Measurements from ENCODE around the gene APAF1.

Gene APAF1

DNA sequence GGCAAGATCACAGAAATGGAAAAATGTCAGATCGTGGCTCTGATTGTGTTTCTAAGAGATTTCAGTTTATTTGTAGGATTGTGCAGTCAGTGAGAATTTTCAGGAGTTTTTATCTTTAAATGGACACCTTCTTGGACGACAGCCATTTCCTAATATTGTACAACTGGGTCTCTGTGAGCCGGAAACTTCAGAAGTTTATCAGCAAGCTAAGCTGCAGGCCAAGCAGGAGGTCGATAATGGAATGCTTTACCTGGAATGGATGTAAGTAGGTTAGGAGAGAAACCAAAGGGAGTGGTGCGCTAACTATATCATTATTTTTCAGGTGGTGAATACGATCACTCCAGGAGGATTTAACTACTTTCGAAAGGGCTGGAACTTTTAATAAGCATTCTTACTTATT is 26.4 kb downstream of the APAF1 start:
- DNase-seq (ENCODE audit: low read depth), result no peak

DNA sequence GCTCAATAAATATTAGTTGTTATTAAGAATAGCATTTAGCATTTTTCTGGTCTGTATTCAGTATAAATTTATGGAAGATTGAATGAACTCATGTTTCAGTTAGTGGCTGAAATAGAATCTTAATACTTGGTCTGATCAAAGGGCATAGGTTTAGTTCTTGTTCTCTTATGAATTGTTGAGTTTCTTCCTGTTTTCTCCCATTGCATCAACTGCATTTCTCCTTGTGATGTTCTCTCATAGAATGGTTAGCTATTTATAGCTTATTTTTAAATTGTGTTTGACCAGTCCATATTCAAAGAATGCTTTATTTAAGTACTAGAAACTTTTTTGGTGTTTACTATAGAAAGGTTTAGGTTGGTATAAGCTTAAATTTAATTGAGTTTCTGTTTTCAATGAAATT is 29.8 kb downstream of the APAF1 start:
- no peak for DNase-seq (ENCODE audit: low read depth)

DNA sequence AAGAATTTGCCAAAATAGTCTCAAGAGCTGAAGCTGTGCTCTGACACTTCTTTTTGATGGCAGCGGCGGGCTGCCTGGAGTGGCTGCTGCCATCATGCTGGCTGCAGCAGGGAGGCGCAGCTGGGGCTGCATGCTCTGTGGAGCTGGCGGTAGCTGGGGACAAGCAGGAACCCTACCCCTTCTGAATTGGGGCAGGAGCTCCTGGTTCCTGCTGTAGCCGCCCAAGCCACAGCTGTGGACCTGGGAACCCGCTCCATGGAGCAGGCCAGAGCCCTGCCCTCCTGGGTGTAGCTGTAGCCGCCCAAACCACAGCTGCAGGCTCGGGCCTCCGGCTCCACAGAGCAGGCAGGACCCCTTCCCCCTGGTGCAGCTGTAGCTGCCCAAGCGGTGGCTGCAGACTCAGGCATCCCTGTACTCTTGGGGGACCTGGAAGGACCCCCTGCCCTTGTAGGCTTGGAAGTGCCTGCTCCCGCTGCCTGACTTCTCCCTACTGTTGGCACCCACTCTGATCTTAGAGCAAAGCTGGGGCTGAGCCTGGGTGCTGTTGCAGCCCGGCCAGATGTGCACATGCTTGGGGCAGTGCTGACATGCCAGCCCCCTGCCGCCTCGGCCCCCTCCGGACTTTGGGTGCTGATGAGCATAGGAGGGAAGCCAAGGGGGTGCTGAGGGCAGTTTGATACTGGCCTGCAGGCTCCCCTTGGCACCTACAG is 33.3 kb downstream of the APAF1 start:
- DNase-seq (ENCODE audit: low read depth), result no peak

DNA sequence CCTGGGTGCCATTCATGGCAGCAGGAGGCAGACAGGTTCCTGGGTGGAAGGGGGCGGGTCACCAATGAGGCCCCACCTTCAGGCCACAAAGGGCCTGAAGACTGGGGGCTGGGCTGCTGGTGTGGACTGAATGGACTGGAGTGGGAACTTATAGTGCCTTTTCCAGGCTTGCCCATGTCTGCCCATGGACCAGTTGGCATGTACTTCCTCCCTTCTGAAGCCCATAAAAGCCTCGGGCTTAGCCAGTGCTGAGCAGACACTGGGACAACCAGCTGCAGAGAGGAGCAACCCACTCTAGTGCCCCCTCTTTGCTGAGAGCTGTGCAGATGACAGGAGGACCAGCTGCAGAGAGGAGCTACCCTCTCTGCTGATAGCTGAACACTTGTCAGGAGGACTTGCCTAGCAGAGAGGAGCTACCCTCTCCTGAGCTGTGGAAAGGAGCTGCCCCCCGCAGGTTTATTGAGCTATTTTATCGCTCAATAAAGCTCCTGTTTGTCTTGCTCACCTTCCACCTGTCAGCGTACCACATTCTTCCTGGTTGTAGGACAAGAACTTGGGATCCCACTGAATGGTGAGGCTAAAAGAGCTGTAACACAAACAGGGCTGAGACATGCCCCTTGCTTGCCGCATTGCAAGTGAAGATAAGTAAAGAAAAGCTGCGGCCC is 34.0 kb downstream of the APAF1 start:
- DNase-seq (ENCODE audit: low read depth), result no peak

DNA sequence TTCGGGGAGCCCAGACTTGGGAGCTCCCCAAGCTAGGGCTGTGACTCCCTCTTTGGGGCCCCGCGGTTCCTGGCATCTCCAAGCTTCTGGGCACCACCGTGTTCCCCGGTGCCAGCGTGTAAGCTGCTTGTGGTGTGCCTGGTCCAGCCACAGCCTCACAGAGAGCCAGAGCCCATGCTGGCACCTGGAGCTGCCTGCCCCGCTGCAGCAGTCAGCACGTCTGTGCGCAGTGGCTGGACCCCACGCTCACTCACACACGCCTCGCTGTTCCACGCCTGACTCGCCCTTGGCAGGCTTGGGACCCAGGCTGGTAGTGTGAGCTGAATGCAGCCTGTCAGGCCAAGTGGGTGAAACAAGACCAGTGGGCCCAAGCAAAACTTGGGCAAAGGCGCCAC is 34.5 kb downstream of the APAF1 start:
- DNase-seq (ENCODE audit: low read depth), result no peak

DNA sequence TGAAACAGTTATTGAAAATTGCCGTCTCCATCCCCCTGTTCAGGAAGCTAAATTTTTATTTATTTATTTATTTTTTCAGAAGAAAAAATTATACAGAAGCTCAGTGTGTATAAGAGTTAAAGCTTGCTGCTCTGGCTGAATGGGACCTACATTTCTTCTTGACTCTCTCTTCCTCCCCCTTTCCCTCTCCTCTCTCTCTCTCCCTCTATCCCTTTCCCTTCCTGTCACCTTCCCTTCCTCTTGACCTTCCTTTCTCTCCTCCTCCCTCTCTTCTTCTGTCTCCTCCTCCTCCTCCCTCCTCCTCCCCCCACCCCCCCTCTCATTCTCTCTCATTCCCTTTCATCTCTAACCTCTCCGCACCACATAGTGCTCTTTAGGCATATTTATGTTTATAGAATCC is 39.1 kb downstream of the APAF1 start:
- DNase-seq (ENCODE audit: low read depth), result no peak

DNA sequence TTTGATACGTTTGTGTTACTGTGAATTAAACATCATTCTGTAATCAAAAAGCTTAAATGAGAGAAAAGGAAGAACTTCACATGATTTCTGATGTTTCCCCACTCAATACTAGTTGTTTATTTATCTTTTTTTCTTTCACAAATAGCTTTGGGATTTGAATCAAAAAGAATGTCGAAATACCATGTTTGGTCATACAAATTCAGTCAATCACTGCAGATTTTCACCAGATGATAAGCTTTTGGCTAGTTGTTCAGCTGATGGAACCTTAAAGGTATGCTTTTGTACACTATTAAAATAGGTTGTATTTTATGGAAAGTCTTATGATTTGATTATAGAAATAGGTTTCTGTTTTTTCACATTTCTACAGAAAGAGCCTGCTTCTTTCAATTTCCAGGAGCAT is 41.5 kb downstream of the APAF1 start:
- no peak for DNase-seq (ENCODE audit: low read depth)

DNA sequence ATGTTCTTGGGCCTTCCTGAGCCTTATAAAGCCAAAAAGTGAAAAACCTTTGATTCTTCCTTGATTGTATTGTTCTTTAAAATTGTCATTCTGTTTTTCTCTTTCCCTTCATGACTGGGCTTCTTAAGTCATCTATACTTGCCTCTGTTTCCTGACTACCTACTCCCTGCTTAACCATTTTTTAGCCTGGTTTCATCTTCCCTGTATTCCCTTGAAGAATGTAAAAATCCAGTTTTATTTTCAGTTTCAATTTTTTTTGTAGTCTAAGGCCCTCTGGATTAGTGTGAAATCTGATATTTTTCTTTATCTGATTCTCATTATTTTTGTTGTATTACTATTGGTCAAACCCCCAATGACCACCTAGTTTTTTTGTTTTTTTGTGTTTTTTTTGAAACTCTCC is 46.3 kb downstream of the APAF1 start:
- no peak for DNase-seq (ENCODE audit: low read depth)

DNA sequence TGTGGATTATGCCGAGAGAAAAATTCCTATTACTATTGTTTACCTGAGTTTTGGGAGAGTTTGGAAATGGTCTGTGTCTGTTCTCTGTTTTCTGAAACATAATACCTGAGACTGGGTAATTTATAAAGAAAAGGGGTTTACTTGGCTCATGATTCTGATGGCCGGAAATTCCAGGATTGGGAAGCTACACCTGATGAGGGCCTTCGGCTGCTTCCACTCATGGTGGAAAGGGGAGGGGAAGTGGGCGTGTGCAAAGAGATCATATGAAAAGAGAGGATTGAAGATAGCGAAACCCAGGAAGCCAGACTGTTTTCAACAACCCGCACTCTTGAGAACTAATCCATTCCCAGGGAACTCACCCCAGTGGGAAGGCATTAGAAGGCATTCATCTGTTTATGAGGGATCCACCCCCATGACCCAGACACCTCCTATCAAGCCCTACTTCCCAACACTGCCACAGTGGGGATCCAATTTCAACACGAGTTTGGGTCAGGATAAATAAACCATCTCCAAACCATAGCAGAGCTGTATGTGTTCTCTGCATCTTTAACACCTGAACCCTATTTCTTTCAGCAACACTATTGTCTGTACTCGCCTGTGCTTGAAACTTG is 51.1 kb downstream of the APAF1 start:
- no peak for DNase-seq (ENCODE audit: low read depth)

DNA sequence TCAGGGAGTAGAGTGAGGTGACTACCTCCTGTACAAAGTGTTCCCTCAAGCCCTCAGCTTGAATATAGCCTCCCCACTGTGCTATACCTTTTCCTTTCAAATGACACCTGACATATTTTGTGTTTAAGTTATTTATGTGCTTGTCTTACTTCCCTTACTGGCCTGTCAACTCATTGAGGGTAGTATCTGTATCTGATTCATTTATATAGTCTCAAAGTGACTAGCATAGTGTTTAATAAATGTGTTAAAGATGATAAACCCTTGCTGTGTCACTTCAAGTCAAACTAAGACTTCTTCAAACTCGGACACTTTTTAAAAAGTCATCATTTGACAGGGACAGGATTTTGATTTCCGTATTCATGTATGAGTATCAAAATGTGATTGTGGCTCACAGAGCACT is 52.1 kb downstream of the APAF1 start:
- no peak for DNase-seq (ENCODE audit: low read depth)

DNA sequence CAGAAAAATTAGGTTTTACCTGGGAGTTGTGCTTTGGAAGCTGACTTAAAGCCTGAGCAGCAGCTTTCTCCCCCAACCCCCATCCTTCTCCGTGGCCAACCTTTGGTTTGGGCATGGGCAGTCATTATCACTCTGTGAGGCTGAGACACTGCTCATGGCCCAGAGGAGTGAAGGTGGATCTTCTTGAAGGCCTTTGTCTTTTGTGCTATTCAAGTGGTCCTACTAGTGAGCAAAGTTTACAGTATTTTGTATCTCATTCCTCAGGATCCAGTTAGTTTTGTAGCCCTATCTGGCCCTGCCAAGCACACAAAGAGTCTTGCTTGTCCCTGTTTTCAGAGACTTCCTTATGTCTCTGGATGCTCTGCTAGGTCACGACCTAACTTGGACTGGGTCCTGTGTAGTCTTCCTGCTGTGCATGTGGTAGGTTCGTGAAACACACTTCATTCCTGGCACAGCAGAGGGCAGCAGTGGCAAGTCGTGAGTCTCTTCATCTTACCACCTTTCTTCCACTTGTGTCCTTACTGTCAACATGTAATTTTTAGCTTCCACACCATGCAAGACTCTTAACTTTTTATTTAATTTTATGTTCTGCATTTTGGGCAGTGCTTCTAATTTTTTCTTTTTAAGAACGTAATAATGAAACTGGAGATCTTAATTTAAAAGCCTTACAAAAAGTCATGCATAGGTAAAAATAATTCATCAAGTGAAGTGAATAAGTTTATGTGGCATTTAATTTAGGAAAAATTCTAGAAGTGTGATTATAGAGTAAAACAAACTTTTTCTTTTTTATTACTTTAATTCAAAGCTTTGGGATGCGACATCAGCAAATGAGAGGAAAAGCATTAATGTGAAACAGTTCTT is 53.7 kb downstream of the APAF1 start:
- DNase-seq (ENCODE audit: low read depth), result no peak

DNA sequence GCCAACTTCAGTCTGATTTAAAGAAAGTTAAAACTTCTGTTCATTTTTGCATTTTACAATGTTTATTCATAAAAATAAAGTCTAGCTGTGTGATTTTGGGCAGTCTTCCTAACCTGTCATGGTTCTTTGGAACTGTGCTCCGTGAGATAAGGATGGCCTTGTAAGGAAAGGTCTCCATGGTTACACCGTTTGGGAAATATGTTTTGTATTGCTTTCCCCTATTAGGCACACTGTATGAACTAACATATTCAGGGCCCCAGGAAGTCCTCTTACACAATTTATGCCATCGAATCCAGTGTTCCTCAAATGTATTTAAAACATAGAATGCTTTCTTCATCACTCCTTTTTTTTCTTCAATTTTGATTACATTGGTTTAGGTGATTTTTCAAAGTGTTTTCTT is 54.5 kb downstream of the APAF1 start:
- DNase-seq (ENCODE audit: low read depth), result no peak

DNA sequence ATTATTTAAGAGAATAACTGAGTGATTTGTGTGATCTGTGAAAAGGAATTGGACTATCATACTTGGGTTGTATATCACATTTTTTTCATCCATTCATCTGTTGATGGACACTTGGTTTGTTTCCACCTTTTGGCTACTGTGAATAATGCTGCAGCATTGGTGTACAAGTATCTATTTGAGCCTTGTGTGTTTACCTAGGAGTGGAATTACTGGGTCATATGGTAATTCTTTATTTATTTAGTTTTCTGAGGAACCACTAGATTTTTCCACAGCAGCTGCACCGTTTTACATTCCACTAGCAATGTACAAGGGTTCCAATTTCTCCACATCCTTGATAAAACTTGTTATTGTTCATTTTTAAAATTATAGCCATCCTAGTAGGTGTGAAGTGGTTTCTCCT is 56.1 kb downstream of the APAF1 start:
- no peak for DNase-seq (ENCODE audit: low read depth)

DNA sequence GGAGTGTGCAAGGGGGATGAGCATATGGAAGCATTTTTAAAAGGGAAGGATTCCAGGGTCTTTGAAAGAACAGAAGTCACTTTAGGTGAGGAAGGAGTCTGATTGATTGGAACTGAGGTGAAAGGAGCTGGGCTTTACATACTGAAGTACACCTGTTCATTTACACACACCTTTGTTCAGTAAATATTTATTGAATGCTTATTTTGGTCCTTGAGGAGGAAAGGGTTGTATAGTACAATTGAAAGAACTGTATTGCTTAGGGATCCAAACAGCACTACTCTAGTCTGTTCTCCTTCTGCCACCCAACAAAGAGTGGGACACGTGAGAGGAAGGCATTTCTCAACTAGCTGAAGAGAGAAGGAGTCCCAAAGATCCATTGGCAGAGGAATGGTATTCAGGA is 63.9 kb downstream of the APAF1 start:
- no peak for DNase-seq (ENCODE audit: low read depth)

DNA sequence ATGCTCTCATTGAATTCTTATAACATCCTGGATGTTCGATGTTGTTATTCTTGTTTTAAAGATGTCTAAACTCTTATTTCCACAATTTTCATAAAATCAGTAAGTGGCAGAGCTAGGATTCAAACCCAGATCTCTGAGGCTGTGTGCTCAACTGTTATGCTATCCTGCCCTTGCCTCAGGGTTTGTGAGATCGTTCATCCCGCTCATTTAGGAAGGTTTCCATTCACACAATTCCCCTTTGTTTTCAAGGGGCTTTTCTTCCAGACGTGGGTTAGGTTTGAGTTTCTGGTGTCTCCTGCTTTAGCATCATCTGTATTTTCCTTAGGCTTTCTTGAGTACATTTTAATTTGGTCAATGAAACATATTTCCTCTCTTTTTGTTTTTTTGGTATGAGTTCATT is 69.3 kb downstream of the APAF1 start:
- DNase-seq (ENCODE audit: low read depth), result no peak

DNA sequence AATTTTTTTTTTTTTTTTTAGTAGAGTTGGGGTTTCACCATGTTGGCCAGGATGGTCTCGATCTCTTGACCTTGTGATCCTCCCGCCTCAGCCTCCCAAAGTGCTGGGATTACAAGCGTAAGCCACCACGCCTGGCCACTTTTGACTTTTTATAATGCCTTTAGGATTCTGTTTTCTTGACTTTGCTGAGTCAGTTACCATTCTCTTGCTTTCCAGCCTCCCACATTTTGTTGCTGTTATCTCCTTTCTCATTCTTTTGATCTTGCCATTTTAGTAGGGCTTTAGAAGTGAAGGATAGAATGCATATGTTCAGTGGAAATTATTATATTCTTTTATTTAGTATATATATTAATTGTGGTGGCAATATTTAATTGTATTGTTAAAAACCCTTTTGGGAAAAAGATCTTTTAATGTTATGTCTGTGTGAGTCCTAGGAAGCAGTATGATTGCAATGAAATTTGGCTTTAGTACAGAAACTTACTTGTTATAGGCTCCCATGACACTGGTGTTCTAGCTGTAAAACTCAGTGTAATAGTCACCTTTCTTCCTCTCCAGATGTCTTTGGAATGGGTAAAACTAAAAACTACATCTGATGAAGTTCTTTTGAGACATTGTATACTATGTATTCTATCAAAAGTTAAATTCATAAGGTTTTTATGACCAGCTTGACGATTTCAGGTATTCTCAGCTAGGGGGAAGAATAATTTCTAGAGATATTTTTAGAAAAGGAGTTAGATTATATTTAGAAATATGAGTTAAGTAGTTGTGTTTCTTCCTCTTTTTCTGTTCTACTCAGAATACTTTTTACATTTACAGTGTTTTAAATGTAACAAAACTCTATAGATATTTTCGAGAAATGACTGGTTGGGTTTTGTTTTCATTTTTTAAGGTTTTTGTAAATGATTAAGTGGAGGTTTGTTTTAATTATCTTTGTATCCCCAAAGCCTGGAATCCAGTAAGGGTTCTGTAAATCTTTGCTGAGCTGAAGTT is 74.7 kb downstream of the APAF1 start:
- DNase-seq (ENCODE audit: low read depth), result no peak

DNA sequence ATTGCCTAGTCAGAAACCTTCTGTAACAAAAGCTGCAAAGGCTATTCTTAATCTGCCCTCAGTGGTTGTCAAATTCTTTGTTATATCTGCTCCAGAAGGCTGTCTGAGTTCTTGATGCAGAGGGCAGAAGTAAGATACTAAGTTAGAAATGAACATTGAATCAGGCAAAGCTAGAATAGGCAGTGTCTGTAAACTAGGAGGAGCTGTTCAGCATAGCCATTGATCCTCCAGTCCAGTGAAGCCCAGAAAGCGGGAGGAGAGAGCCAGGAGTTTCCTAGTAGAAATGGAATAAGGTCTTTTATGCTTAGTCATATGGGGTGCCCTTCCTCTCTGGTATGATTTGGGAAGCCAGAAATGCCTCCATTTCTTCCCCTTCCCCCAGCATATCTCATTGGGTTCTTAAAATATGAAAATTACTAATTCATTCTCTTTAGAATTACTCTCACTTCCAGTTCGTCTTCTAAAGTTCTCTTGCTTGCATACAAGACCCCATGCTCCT is 76.2 kb downstream of the APAF1 start:
- no peak for DNase-seq (ENCODE audit: low read depth)

DNA sequence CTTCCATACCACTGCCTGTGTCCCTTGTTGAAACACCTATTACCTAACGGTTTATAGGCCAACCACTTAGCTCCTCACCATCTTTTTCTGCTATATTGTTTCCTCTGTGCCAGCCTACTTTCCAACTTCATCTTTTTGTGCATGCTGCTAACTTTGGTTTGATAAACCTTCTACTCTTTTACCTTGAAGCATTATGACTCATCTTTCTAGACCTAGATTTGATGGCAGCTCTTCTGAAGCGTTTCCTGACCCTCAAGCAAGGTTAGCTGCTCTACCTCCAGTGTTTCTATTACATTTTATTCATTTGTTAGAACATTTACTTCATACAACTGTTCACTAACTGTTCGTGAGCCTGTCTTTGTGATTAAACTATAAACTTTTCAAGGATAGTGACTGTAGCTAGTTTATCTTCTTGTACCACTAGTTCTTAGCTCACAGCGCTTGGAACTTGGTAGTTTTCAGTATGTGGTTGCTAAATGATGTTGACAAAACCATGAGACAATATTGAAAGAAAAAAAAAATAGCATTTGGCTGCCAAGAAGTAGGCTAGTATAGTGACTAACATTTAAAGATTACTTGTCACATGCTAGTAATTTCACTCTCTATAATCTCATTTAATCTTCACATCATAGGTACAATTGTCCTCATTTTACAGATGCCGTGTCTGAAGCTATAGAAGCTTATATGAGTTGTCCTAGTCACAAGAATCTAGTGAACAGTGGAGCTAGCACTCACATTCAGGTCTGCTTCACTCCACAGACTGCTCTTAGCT is 79.5 kb downstream of the APAF1 start:
- no peak for DNase-seq (ENCODE audit: low read depth)

DNA sequence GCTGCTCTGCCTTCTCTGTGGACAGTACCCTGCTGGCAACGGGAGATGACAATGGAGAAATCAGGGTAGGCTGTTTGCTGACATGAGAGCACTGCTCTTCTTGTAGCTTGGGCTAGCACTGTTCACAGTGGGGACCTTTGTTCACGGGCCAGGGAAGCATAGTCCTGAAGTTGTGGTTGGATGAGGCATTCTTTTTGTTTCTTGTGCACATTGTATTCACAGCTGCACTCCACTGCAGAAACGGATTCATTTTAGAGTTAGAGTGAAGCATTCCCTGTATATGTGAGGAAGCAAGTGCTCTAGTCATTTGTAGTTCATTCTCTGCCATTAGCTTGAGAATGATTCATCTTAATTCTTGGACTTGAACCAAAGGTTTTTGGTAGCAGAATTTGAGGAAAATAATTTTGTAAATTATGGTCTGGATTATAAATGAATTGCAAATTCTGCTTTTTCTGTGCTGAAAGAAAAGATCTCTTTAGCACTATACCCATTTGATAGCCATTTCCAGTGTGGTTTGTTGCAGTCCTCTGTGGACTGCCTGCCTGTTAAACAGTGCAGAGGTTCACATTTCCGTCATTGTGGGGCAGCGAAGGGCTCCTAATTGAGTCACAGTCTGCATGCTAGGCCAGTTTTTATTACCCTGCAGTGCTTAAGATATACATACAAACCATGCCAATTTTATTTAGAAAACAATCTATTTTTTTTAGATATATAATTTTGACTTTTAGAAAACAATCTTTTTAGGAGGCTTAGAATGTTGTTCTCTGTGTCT is 80.6 kb downstream of the APAF1 start:
- no peak for DNase-seq (ENCODE audit: low read depth)

DNA sequence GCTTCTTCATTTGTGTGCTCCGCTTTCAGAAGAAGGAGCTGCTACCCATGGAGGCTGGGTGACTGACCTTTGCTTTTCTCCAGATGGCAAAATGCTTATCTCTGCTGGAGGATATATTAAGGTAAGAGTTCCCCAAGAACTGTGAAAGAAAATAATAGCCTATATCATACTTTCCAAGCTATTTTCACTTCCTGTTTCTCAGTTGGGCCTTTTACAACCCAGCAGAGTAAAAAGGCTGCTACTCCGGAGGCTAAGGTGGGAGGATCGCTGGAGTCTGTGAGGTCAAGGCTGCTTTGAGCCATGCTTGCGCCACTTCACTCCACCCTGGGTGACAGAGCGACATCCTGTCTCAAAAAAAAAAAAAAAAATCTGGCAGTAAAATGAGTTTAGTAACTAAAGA is 82.1 kb downstream of the APAF1 start:
- DNase-seq (ENCODE audit: low read depth), result no peak

All from stimulated activated CD4-positive, alpha-beta T cell treated with anti-CD3 and anti-CD28 coated beads, Interleukin-2, amount 100 ng/mL, for 4 hours (primary cell).